ENCODE results near the gene ATE1. TPM values are rescaled to one million over a fixed set of nuclear protein-coding genes. Genes with fewer than 3 reads are reported as not detected.

The ATE1 gene
- total and polyA plus RNA-seq, 2 experiments from 2014 or later: 17.4 to 24.5 TPM

- TF ChIP-seq REST (IDR thresholded peaks at IDR 0.05; ENCODE audit: unreplicated experiment) (no peak), CREB1 (CRISPR knock-in tag; IDR thresholded peaks at IDR 0.05; ENCODE audit: low read depth) (no peak), STAT1 (IDR thresholded peaks at IDR 0.05; ENCODE audit: unreplicated experiment) (no peak), ETS1 (IDR thresholded peaks at IDR 0.05) (no peak), NANOG (IDR thresholded peaks at IDR 0.05; ENCODE audit: borderline replicate concordance) (no peak), ZNF331 (CRISPR knock-in tag; IDR thresholded peaks at IDR 0.05; ENCODE audit: low read depth) (no peak), ZNF114 (CRISPR knock-in tag; IDR thresholded peaks at IDR 0.05) (no peak)
These were observed 116.4 kb downstream of the ATE1 start (continued) for GRCh38 chr10:121811386-121811785.

GRCh38 chr10:121808835-121809234 is 119.0 kb downstream of the ATE1 start:
- Histone ChIP-seq H3F3A (replicated peaks; ENCODE audit: low read depth) (no peaks in the 10 kb centered on the region), H3K4me1 (ENCODE audit: insufficient read depth) (no peaks in the 10 kb centered on the region), H3K4me3 (no peak overlapping the region), H3K79me2 (replicated peaks; ENCODE audit: insufficient read depth) (no peaks in the 10 kb centered on the region), H3K27me3 (ENCODE audit: insufficient read depth) (no peaks in the 10 kb centered on the region), H3K4me2 (no peak overlapping the region), H4K20me1 (replicated peaks; ENCODE audit: insufficient read depth) (0 out of 2 replicates have a peak, but pooled peaks cover 3% of the 10 kb centered on the region), H2AFZ (no peak overlapping the region), H3K27ac (ENCODE audit: low read depth) (no peak overlapping the region), H3K9me2 (ENCODE audit: insufficient read depth) (no peaks in the 10 kb centered on the region), H3K36me3 (ENCODE audit: insufficient read depth) (no peaks in the 10 kb centered on the region)
- no peaks in the 10 kb centered on the region for H3K36me3 Mint-ChIP-seq (ENCODE audit: low read depth)
- DNase-seq (ENCODE audit: low spot score) (no peak), ATAC-seq (no peak)
- H3K4me3 Mint-ChIP-seq: no peak overlapping the region
- no peaks in the 10 kb centered on the region for H3K9me3 Mint-ChIP-seq
- no peak overlapping the region for H3K27ac Mint-ChIP-seq
- H3K27me3 Mint-ChIP-seq (ENCODE audit: insufficient read depth, low read depth, poor library complexity): no peaks in the 10 kb centered on the region
- H3K4me1 Mint-ChIP-seq: peaks cover 4% of the 10 kb centered on the region; the same call in 2 of the 3 replicates
- TF ChIP-seq ZNF462 (CRISPR knock-in tag; IDR thresholded peaks at IDR 0.05): no peak
- TF ChIP-seq EZH2phosphoT487 (IDR thresholded peaks at IDR 0.05; ENCODE audit: unreplicated experiment): no peak
- TF ChIP-seq POLR2AphosphoS5 (IDR thresholded peaks at IDR 0.05; ENCODE audit: low read depth): no peak
- TF ChIP-seq EZH2 (IDR thresholded peaks at IDR 0.05; ENCODE audit: low read depth, unreplicated experiment): no peak
- no peak for TF ChIP-seq JUNB (IDR thresholded peaks at IDR 0.05; ENCODE audit: unreplicated experiment)
- TF ChIP-seq CREB1 (CRISPR knock-in tag; IDR thresholded peaks at IDR 0.05; ENCODE audit: low read depth): no peak
- no peak for TF ChIP-seq CTCF (conservative IDR thresholded peaks at IDR 0.05; ENCODE audit: low read depth in 2 of 2)

Data from GM23338 (cell line).